SH-SY5Y (cell line): ENCODE measurements around the gene CGREF1.

ENCODE experiments used
- GATA2 ChIP-seq: IDR thresholded peaks from 2 replicates; pipeline ENCODE4 v1.6.1; 2011; ENCODE audit warnings: mild to moderate bottlenecking, low read depth, low read length
- GATA3 ChIP-seq: IDR thresholded peaks from 2 replicates; pipeline ENCODE4 v1.6.1; 2011; ENCODE audit warnings: low read depth, mild to moderate bottlenecking, low read length, moderate library complexity

DNA sequence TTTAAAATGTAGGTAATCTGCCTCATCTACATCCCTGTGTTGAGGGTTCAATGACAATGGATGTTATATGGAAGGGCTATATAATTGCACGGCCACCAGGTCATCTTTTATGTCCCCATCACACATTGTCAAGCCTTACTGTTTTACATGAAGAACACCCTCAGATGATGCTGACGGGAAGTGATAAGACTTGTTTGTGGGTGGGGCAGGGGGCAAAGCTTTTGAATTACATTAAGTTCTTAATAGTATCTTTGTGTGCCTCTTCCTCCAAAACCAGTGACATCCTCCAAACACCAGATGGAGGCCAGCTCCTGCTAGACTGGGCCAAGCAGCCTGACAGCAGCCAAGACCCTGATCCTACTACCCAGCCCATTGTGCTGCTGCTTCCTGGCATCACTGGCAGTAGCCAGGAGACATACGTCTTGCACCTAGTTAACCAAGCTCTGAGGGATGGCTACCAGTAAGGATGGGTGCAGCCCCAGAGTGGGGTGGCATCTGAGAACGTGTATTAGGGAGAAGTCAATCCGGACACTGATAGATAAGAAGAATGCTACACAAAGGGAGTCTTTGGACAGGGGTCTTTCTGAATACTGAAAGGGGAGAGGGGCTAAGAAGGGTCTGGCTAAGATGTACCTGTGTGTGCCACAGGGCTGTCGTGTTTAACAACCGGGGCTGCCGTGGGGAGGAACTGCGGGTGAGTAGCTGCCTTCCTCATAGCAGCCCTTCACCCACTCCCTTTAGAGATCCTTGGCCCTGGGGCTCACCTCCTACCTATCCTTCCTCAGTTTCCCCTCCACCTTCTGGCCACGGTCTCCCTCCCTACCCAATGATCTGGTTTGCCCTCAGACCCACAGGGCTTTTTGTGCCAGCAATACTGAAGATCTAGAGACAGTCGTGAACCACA is 10.0 kb upstream of the CGREF1 start:
- TF ChIP-seq GATA2 (no peak), GATA3 (no peak)
